ENCODE results near the gene MAGOH.

DNA sequence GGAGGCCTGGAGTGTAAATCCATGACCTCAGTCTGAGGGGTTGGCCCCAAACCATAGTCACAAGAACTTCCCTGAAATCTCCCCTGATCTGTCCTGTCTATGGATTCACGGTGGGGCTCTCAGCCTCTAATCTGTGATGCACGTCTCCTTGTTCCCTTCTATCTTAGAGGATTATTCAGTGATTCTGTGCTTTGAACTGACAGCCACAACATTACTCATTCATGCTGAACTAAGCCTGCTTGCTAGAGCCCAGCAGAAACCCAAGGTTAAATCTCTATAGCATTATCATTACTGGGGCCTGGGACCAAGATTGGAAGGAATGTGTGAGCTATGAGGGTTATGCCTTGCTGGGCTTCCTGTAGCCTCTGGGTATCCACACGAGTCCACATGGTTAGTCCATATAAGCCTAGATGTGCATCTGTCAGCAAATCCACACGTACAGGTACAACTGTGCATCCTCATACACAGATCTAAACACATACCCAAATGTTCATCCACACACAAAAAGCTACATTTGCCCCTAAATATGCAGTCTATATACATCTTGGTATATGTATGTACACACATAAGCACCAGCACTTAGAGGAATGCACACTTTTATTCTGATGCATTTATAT lies 22.4 kb upstream of the MAGOH start:
- no peak for TF ChIP-seq CTCF (IDR thresholded peaks at IDR 0.05)
- no peak for TF ChIP-seq EZH2 (IDR thresholded peaks at IDR 0.05)
- TF ChIP-seq EZH2phosphoT487 (IDR thresholded peaks at IDR 0.05) = no peak
